GM18858 (cell line): ENCODE results near the gene UNC5CL.

ENCODE experiments used
- ATAC-seq: cut with Tn5 transposase; IDR thresholded peaks from one replicate; pipeline ENCODE4 v1.9.1; 2021; ENCODE audit not compliant: unreplicated experiment

The UNC5CL gene

DNA sequence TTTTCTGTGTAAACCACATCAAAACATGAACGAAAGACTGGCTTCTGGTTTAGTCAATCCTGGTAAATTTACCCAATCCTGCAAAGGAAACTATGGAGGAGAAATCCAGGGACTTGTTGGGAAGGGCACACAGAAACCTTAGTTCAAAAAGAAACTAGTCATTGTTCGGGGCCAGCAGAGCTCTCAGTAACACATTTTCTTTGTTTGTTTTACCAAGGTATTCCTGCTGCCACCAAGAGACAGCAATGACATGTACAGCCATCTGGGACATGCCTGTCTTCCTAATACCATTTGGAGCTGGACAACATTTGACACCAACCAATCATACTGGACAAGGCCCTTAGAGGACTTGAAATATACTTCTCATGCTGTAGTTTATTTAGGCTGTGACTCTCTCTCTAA is 24.9 kb upstream of the UNC5CL start:
- ATAC-seq: no peak

DNA sequence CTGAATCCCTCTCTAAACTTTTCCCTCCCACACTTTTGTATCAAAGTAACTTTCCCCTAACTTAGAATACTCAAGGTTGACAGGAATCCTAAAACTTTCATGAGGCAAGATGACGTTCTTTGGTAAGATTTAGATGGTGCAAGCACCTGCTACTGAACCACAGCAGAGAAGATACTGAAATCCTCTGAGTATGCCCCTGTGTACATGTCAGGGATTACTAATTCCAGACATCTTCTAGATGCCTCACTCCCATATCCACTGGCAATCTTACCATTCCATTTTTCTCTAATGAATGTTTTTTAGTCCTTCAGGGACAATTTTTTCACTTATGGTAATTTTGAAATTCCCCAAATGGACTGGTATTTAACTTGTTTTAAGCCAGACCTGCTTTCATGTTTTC is 23.0 kb upstream of the UNC5CL start:
- ATAC-seq: no peak

DNA sequence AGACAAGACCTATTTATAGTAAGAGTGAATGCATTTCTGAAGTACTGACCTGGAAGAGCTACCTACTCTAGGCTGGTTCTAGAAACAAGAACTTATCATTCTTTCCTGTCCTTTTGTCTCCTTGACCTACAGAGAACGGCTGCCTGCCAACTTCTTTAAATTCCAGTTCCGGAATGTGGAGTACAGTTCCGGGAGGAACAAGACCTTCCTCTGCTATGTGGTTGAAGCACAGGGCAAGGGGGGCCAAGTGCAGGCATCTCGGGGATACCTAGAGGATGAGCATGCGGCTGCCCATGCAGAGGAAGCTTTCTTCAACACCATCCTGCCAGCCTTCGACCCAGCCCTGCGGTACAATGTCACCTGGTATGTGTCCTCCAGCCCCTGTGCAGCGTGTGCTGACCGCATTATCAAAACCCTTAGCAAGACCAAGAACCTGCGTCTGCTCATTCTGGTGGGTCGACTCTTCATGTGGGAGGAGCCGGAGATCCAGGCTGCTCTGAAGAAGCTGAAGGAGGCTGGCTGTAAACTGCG is 22.2 kb upstream of the UNC5CL start:
- ATAC-seq: no peak

DNA sequence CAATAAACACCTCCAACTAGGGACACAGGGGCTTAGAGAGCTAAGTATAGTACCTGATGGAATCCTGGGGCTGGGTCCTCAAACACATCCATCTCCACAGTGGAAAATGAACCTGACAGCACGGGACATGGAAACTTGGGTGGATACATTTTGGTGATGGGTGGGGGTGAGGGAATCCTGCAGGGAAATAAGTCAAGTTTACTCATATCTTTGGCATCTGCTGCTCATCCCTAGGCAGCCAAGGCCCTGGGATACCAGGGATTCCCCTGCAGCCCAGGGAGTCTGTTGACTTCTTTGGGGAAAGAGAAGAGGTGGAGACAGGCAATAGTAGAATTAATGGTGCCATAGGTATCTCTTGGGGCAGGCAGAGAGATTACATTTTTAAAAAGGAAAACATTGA is 20.5 kb upstream of the UNC5CL start:
- ATAC-seq: no peak

DNA sequence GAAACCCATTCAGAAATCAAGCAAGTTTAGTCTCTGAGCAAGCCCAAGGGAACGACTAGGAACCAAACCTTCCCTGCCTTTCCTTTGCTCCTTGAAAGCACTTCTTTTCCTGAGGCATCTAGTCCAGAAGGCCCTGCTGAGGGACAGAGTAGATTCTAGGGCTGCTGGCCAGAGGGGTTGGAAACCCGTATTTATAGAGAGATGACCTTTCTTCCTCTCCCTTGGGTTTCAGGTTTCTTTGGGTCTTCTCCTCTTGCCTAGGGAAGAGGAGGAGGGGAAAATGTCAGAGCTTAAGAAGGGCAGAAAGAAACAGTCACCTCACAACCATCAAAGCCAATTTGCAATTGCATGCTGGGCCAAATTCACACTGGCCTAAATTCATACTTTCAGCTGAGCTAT is 19.8 kb upstream of the UNC5CL start:
- no peak for ATAC-seq

DNA sequence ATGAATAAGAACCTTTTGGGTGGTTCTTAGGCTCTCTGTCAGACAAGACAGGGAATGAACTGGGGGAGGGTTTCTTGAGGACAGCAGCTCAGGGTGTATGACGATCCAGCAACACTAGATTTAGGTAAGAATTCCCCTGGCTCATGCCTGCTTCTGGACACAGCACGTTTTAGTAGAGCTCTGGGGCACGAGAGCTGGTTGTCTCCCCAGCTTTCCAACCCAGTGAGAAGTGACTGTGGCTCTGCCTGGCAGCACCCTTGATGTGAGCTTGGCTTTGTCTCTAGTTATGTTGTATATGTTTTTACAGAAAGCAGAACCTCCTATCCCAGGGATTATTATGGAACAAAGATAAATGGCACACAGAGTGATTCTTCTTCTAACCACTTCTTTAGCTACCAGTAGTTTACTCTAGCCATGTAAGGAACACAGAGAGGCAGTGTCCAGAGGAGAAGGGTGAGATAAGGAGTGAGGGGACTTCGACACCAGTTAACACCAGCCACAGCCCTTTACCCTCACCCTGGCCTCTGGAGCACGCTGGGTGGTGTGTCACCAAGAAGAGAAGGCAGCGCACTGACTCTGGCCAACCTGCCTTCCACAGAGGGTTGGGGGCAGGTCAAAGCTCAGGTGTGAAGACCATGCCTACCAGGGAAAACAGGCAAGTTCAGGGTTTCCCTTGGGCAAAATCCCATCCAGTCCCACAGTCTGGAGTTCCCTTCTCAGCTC is 17.9 kb upstream of the UNC5CL start:
- no peak for ATAC-seq

DNA sequence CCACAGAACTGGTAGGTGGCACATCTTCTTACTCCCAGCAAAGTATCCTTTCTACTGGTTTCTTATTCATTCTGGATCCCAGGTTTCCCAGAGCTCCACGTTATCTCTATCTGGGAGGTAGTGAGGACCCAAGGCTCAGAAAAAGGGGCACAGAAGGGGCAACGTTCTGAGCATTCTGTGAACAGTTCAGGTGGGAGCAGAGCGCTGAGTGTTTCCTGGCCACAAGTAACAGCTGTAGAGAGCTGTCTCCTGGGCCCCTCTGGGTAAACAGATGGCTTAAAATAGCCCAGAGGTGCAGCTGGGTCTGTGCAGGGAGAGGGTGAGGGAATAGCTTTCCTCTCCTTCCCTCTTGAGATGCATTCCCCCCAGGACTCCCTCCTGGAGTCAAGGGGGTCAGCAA is 16.1 kb upstream of the UNC5CL start:
- ATAC-seq: no peak

DNA sequence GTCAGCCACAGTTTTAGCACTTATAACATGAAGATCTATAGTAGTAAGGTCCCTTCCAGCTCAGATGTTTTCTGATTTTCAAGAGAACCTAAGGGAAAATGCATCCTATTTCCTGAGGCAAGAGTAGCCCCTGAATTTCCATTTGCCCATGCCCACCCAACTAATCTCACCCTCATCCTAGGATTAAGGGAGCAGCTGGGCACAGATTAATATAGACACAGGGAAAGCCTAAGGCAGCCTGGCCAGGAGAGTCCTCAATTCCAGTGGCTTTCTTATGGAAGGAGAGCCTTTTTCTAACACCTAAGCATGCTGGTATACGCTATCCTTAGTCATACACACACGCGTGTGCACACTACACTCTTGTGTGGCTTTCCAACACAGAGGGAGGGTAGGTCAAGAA is 15.5 kb upstream of the UNC5CL start:
- no peak for ATAC-seq

DNA sequence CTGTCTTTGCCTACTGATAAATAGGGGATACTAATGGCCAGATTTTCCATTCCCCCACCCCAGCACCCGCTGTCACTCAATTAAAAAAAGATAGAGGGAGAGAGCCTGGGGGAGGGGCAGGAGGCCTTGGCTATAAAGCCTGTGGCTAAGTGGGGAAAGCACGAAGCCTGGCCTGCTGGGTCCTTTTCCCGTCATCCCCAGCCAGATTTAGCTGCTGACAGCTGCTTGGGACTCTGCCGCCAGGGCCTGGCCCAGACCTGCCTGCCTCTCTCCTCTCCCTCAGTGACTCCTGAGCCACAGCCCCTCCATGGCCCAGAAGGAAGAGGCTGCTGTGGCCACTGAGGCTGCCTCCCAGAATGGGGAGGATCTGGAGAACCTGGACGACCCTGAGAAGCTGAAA is 14.0 kb upstream of the UNC5CL start, which contains the start of gene APOBEC2:
APOBEC2 (plus strand) TSS at position 162 of the 400 bp plus-strand sequence; CDS start at position 308, 146 bp downstream.
- no peak for ATAC-seq

DNA sequence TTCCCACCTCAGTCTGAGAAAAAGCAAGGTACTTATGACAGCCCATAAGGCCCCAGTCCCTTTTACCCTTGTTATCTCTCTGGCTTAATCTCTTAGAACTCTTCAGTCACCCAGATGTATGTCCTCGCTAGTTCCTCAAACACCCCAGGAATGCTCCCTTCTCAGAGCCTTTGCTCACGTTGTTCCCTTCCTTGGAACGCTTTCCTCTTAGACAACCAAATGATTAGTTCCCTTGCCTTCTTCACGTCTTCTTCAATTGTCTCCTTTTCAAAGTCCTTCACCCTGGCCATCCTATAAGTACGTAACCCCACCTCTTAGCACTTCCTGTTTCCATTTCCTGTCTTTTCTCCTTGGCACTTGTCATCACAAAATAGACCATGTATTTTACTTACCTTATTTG is 12.9 kb upstream of the UNC5CL start:
- no peak for ATAC-seq

DNA sequence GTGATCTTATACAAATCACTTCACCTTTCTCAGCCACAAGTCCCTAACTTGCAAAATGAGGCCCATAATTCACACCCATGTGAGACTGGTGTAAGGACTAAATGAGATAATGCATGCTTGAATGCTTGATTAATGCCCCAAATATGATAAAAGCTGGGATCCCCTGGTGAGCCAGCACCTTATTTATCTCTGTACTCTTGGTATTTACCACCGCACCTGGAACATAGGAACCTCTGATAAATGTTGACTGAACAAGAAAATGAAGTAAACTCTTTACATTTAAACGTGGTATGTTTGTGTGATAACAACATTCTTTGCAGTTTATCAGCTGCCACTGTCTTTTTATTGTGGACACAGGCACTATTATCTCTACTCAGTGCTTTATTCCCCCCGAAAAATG is 11.5 kb upstream of the UNC5CL start:
- no peak for ATAC-seq

DNA sequence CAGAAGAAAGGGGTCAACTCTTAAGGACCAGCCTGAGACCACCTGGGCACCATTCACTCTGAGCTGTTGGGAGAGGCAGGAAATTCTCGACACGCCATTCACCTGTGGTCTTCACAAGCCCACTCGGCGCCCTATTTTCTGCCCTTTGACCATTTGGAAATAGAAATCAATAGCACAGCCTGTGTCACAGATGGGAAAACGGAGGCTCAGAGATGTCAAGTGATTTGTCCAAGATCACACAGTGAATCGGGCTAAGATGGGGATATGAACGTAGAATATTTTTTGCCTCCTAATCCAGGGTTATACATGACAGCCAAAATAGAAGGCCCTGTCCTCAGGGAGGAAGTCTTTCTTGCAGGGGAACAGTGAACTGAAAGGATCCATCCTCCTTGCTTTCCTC is 10.9 kb upstream of the UNC5CL start:
- ATAC-seq: no peak

DNA sequence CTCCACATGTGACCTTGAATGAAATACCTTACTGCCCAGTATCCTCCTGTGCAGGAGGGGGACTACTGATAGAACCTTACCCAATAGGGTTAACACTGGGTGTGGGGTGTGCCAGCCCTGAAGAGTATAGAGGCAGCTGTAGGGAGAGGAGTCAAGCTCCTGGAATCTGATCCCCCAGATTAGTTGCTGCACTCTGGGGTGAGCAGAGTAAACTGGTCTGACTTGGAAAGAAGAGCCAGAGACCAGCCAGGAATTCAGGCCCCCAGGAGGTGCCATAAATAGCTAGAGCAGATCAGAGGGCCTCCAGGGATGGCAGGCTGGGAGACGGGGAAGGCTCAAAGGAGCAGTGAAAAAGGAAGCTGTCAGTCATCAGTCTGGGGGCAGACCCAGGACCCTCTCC is 10.5 kb upstream of the UNC5CL start:
- no peak for ATAC-seq

DNA sequence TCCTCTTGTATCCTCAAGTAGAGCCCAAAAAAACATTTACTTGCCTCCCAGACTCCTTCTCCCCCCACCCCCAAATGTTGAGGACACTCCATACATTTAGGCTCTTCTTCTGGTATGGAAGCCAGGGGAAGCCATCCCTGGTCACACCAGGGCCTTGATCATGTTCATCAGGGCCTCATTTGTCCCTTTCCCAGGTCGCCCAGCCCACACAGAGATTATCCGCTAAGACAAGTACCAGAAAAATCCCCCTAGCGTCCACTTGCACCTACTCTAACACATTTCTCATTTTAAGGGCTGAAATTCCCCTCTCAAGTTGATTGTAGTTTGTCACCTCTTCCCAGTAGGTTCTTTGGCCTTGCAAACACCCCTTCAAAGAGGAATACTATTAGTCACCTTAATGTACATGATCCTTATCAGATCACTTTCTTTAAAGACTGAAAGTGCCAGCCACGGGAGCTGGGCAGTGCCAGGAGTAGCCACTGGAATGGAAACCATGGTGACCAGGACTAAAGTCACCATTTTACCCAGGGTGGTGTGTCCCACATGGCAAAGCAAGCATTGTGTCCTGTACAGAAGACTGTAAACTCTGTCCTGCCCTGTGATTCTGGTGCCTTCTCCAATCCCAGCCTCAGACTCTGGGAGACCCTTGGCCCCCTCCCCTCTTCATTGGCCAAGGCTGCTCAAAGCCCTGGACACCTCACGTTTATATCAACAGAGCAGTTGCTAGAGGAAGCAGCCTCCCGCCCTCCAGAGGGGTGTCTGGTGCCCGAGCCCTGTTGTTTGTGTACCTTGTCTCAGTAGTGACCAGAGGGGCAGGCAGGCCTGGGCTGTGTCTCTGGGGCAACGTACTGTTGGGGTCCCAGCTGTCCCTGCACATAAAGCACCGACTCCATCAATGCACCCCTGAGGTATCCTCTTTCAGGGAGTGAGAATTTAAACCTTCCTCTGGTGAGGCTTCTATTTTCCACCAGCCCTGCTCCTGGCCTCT is 9.0 kb upstream of the UNC5CL start:
- no peak for ATAC-seq

DNA sequence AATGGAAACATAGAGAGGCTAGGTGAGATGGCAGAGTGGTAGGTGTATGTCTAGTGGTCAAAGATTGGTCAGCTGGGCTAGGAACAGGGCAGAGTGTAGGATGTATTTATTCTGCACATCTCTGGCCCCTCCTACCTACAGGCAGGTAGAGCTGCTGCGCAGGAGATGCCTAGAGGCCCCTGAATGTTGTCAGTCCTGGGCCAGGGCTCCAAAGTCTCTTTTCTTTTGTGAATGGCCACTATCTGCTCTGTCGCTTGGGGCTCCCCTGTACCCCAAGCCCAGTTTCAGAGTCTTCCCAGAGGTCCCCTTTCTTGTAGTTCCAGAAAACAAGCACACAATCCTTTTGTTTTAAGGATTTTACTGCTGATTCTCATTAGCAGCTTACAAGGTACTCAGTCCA is 8.3 kb upstream of the UNC5CL start:
- ATAC-seq: no peak

DNA sequence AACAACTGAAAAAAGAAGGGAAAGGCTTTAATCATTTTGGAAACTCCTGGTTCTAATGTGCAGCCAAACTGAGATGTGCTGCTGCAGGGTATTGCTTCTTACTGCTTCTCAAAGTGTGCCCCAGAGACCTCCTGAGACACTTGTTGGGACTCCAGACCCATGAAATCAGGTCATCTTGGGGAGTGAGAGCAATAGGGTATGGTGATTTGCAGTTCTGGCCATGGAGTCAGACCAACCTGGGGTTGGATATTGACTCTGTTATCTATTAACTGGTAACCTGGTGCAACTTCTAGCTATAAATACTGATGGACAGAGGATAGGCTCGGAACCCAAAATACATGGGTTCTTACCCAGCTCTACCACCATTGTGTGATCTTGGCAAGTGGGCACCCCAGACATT is 7.1 kb upstream of the UNC5CL start:
- no peak for ATAC-seq

DNA sequence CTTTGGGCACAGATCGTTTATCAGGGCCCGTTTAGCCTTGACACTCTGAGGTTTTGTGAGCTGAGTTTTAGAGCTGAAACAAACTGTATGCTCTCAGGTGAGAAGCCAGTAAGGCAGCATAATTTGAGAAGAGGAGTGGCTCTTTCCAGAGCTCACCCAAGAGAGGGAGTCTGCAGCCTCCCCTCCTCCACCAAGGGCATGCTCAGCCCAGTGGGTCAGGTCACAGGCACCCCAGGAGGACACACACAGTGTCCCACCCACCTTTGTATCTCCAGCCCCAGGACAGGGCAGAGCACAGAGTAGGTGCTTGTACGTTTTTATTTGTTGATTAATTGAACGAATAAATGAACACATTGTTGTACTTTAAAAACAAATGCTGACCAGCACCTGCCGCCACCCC is 6.6 kb upstream of the UNC5CL start:
- no peak for ATAC-seq

DNA sequence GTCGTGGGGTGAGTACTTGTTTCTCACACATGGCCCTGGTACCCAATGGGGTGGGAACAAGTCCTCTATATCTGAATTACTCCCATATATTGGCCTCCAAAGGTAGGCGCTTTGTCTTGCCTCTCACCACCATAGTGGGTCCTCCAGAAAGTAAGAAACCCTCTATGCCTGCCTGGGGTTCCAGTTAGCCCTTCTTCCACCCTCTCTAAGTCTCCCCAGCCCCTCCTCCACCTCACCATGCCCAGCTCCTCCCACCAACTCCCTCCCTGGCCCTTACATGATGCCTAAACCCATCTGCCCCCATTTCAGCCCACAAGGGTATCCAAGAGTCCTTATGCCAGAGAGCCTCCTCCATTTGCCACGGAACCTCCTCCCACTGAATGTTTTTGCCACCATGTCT is 4.1 kb upstream of the UNC5CL start:
- ATAC-seq: no peak

DNA sequence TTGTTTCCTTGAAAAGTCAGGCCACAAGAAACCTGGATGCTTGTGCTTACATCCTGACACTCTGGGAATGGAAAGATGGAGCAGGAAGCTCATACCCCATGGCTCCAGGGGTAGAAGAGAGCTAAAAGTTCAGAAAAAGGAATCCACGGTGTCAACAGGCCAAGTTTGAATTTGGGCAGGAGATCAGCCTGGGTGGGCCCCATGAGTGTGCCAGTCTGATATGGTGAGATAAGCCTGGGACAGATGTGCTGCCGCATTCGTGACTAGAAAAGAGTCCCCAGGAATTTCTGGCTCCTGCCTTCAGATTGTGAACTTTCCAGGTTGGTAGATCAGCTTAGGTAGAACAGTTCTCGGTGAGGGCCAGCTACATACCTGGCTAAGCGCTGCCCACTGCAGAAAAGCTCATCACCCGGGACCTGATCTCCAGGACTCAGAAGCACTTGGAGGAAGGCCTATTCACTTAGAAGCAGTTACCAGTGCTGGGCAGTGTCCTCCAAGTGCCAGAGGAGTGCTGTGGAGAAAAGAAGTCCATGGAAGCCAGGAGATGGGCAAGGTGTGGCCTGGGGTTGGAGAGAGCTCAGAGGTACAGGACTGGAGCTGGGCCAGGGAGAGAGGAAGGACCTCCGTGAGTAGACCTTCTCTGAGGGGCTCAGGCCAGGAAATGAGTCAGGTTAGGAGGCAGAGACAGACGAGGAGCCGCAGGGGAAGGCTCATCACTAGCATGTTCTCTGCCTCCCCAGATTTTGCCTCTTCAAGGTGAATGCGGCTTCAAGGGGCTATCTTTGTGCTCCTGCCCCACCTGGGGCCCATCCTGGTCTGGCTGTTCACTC is 3.4 kb upstream of the UNC5CL start, which contains the start of gene TSPO2:
TSPO2 (plus strand) TSS at position 242 of the 830 bp plus-strand sequence; CDS start at position 761, 519 bp downstream.
- ATAC-seq: no peak

DNA sequence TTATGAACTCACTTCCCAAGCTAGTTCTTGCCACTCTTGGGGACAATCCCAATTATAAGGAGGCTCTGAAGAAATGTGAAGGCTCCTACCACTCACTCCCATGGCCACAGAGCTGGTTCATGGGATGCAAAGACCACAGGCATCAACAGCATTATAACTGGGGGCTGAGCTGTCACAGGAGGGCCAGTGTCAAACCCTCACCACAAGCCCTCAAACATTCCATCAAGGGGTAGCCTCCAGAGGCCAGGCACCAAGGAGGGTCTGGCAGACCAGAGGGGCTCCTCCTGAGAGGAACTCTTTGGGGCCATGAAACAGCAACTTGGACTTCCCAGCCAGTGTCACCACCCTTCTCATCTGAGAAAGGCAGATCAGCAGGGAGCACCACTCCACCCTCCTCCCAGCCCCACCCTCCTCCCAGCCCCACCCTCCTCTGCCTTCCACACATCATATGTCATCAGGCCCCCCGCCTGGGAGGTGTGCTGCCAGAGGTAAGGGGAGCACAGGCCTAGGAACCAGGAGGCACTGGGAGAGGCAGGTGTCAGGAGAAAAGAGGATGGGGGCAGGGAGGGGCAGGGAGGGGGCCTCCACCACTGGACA is 2.0 kb upstream of the UNC5CL start:
- ATAC-seq: no peak
